H1 (cell line): ENCODE results near the gene PRKD1. TPM values are rescaled to one million over a fixed set of nuclear protein-coding genes. Genes with fewer than 3 reads are reported as not detected.

Source experiments
- CTCF ChIA-PET: fragments of 300-600 bp; sonication (Branson Sonifier 250); formaldehyde crosslinking; loops from one replicate; lab custom pipeline; 2021; ENCODE audit not compliant: partially characterized antibody; lab: Charles Lee
- POLR2A ChIA-PET: fragments of 300-600 bp; sonication (Branson Sonifier 250); formaldehyde crosslinking; loops from one replicate; lab custom pipeline; 2021; ENCODE audit warnings: inconsistent platforms; ENCODE audit not compliant: partially characterized antibody; lab: Charles Lee
- DNase-seq, 2 experiments: peaks; one replicate each; pipeline versions ENCODE4 v3.0.0 to v3.0.0-alpha.2; 2010 to 2022; ENCODE audit warnings: low spot score in 2 of 2, low read depth in 1 of 2, mixed read lengths in 1 of 2
- FAIRE-seq: peaks from 2 replicates; lab custom pipeline; 2011; peaks lifted over from hg19 to GRCh38; lab: Jason Lieb, UNC
- H2AFZ ChIP-seq: 2 replicates; pipeline ENCODE4 v1.8.1; 2012; ENCODE audit warnings: low read length, inconsistent platforms
- H2AK5ac ChIP-seq: 2 replicates; pipeline ENCODE4 v1.6.1; 2013; ENCODE audit warnings: low read depth, low read length
- H2BK120ac ChIP-seq: replicated peaks from 2 replicates; pipeline ENCODE3; 2013; ENCODE audit warnings: low read depth, low read length, inconsistent platforms
- H2BK12ac ChIP-seq: 2 replicates; pipeline ENCODE4 v1.6.1; 2013; ENCODE audit warnings: low read depth, low read length
- H2BK15ac ChIP-seq: 2 replicates; pipeline ENCODE4 v1.6.1; 2013; ENCODE audit warnings: low read length
- H2BK20ac ChIP-seq: 2 replicates; pipeline ENCODE4 v1.6.1; 2013; ENCODE audit warnings: low read length
- H2BK5ac ChIP-seq: 2 replicates; pipeline ENCODE4 v1.6.1; 2013; ENCODE audit warnings: low read depth, low read length
- H3K14ac ChIP-seq: 2 replicates; pipeline ENCODE4 v1.6.1; 2013; ENCODE audit warnings: inconsistent platforms; ENCODE audit not compliant: insufficient read length
- H3K18ac ChIP-seq: 2 replicates; pipeline ENCODE4 v1.6.1; 2013; ENCODE audit warnings: low read length; ENCODE audit errors: extremely low read depth
- H3K23ac ChIP-seq: 2 replicates; pipeline ENCODE4 v1.6.1; 2013; ENCODE audit warnings: inconsistent platforms; ENCODE audit not compliant: insufficient read length
- H3K23me2 ChIP-seq: 2 replicates; pipeline ENCODE4 v1.6.1; 2013; ENCODE audit warnings: low read depth, low read length
- H3K27ac ChIP-seq: 2 replicates; pipeline ENCODE4 v1.6.1; 2011; ENCODE audit warnings: low read depth, low read length, inconsistent platforms
- H3K27me3 ChIP-seq, 4 experiments: replicated peaks in 1 of 4; 1 replicate in 1 of 4; 2 replicates in 3 of 4; pipeline versions ENCODE4 v1.6.1 to v1.8.1; 2011 to 2013; ENCODE audit warnings: low read length in 3 of 4, mild to moderate bottlenecking in 3 of 4, inconsistent platforms in 2 of 4, mixed read lengths in 2 of 4, moderate library complexity in 1 of 4; ENCODE audit not compliant: control insufficient read depth in 3 of 4, insufficient read depth in 3 of 4; ENCODE audit errors: extremely low read depth in 1 of 4
- H3K36me3 ChIP-seq, 4 experiments: 2 replicates each; pipeline versions ENCODE4 v1.6.1 to v1.8.1; 2011 to 2013; ENCODE audit warnings: mild to moderate bottlenecking in 4 of 4, low read length in 3 of 4, moderate library complexity in 2 of 4, control low read depth in 1 of 4, inconsistent platforms in 1 of 4; ENCODE audit not compliant: insufficient read depth in 4 of 4, control insufficient read depth in 2 of 4
- H3K4ac ChIP-seq: replicated peaks from 2 replicates; pipeline ENCODE3; 2013; ENCODE audit warnings: low read length, low read depth, mixed read lengths, inconsistent platforms; ENCODE audit not compliant: insufficient read length
- H3K4me1 ChIP-seq, 4 experiments: replicated peaks in 1 of 4; 1 replicate in 1 of 4; 2 replicates in 3 of 4; pipeline versions ENCODE4 v1.6.1 to v1.8.1; 2011 to 2013; ENCODE audit warnings: low read length in 3 of 4, inconsistent platforms in 2 of 4, mixed read lengths in 1 of 4; ENCODE audit not compliant: insufficient read depth in 4 of 4, control insufficient read depth in 3 of 4
- H3K4me2 ChIP-seq, 2 experiments: 2 replicates each; pipeline versions ENCODE4 v1.6.1 to v1.8.1; 2011 to 2013; ENCODE audit warnings: low read depth in 2 of 2, low read length in 2 of 2, control low read depth in 1 of 2, inconsistent platforms in 1 of 2, mild to moderate bottlenecking in 1 of 2; ENCODE audit not compliant: insufficient read depth in 1 of 2
- H3K4me3 ChIP-seq, 4 experiments: fragments of 200-600, 300-600 bp in 1 of 4; sonication (generic), shearing (Covaris generic), sonication (Bioruptor Twin) in 1 of 4; 2 replicates each; pipeline versions ENCODE4 v1.5.1 to v1.8.1; 2011 to 2016; ENCODE audit warnings: low read length in 4 of 4, low read depth in 3 of 4, control low read depth in 2 of 4, inconsistent platforms in 2 of 4, mild to moderate bottlenecking in 2 of 4, mixed read lengths in 1 of 4, moderate library complexity in 1 of 4; ENCODE audit not compliant: insufficient read depth in 2 of 4; ENCODE audit errors: extremely low read depth in 1 of 4
- H3K56ac ChIP-seq: replicated peaks from 2 replicates; pipeline ENCODE3; 2013; ENCODE audit warnings: low read depth, mild to moderate bottlenecking, mixed read lengths, low read length, inconsistent platforms; ENCODE audit not compliant: insufficient read length
- H3K79me1 ChIP-seq: 2 replicates; pipeline ENCODE4 v1.6.1; 2013; ENCODE audit warnings: low read depth, low read length, control low read depth
- H3K79me2 ChIP-seq, 2 experiments: 2 replicates each; pipeline versions ENCODE4 v1.6.1 to v1.8.1; 2012 to 2013; ENCODE audit warnings: low read length in 2 of 2, mild to moderate bottlenecking in 2 of 2, inconsistent platforms in 1 of 2; ENCODE audit not compliant: insufficient read depth in 2 of 2, control insufficient read depth in 1 of 2
- H3K9ac ChIP-seq, 4 experiments: replicated peaks in 1 of 4; 1 replicate in 1 of 4; 2 replicates in 3 of 4; pipeline versions ENCODE4 v1.6.1 to v1.8.1; 2011 to 2013; ENCODE audit warnings: low read depth in 3 of 4, low read length in 3 of 4, control low read depth in 2 of 4, mild to moderate bottlenecking in 2 of 4, moderate library complexity in 2 of 4, inconsistent platforms in 1 of 4; ENCODE audit errors: extremely low read depth in 1 of 4
- H3K9me3 ChIP-seq, 2 experiments: 2 replicates each; pipeline versions ENCODE4 v1.6.1 to v1.8.1; 2012 to 2013; ENCODE audit warnings: mild to moderate bottlenecking in 2 of 2, moderate library complexity in 2 of 2, control low read depth in 1 of 2, inconsistent platforms in 1 of 2, low read depth in 1 of 2, low read length in 1 of 2, mixed read lengths in 1 of 2; ENCODE audit not compliant: insufficient read depth in 2 of 2
- H4K20me1 ChIP-seq, 2 experiments: replicated peaks in 1 of 2; 2 replicates each; pipeline versions ENCODE3 to v1.8.1; 2011 to 2013; ENCODE audit warnings: inconsistent platforms in 2 of 2, low read length in 2 of 2, mild to moderate bottlenecking in 1 of 2; ENCODE audit not compliant: insufficient read depth in 2 of 2, control insufficient read depth in 1 of 2
- H4K5ac ChIP-seq: 2 replicates; pipeline ENCODE4 v1.6.1; 2013; ENCODE audit warnings: low read length, low read depth, mixed read lengths, inconsistent platforms; ENCODE audit not compliant: insufficient read length
- H4K8ac ChIP-seq: 2 replicates; pipeline ENCODE4 v1.8.0; 2013; ENCODE audit warnings: mild to moderate bottlenecking, moderate library complexity, low read length, inconsistent platforms; ENCODE audit not compliant: insufficient read depth; ENCODE audit errors: extremely low read depth
- H4K91ac ChIP-seq: replicated peaks from 2 replicates; pipeline ENCODE3; 2013; ENCODE audit warnings: low read length, mixed read lengths, inconsistent platforms; ENCODE audit not compliant: insufficient read length
- HDAC6 ChIP-seq: IDR thresholded peaks from one replicate; pipeline ENCODE4 v1.7.1; 2012; ENCODE audit warnings: low read depth, mild to moderate bottlenecking, inconsistent platforms, low read length, moderate library complexity
- KDM5A ChIP-seq: fragments of 200-600 bp; IDR thresholded peaks from 2 replicates; pipeline ENCODE4 v1.7.1; 2012; ENCODE audit warnings: mild to moderate bottlenecking, low read length, inconsistent platforms, mixed read lengths
- RXRA ChIP-seq: IDR thresholded peaks from 2 replicates; pipeline ENCODE4 v1.6.1; 2011; ENCODE audit warnings: low read depth, mild to moderate bottlenecking, low read length, moderate library complexity; ENCODE audit not compliant: insufficient read depth
- TBP ChIP-seq: IDR thresholded peaks from 2 replicates; pipeline ENCODE4 v1.6.1; 2011; ENCODE audit warnings: low read depth, low read length, improper control_type of control experiment
- USF2 ChIP-seq: IDR thresholded peaks from 2 replicates; pipeline ENCODE4 v1.6.1; 2011; ENCODE audit warnings: low read length, improper control_type of control experiment
- WGBS, 2 experiments: shearing (Covaris generic) in 1 of 2; methylation state at CpG; one replicate each; pipeline versions ENCODE4 v1.1.6 to v1.1.7; 2013 to 2015; ENCODE audit warnings: low lambda C conversion rate in 2 of 2, mixed read lengths in 2 of 2, inconsistent platforms in 1 of 2, low coverage in 1 of 2, missing lambda C conversion rate in 1 of 2; ENCODE audit not compliant: insufficient replicate concordance in 2 of 2, insufficient coverage in 1 of 2, insufficient read length in 1 of 2; ENCODE audit errors: extremely low coverage in 1 of 2, missing lambda C conversion rate in 1 of 2; 5-methylcytosine and 5-hydroxymethylcytosine counted together
- polyA plus RNA-seq, 7 experiments: library from polyadenylated mRNA; depleted of rRNA in 3 of 7; stranded (reverse) in 5 of 7; unstranded in 2 of 7; fragments of >200 nt in 5 of 7; fragments of 200-250 nt in 2 of 7; gene quantifications; 1 replicate in 5 of 7; 2 replicates in 1 of 7; 4 replicates in 1 of 7; pipeline versions ENCODE4 v1.2.1 to v1.2.3, GENCODE V29; 2011 to 2013; ENCODE audit warnings: missing spikeins in 2 of 7, mixed read lengths in 2 of 7
- total RNA-seq: library from RNA; stranded (reverse); fragmentation: NEBNext Ultra II Directional; extraction: Animal tissue kit (Norgen Biotek cat#: 25700); gene quantifications from 2 replicates; pipeline ENCODE4 v1.2.1, GENCODE V29; 2021

PRKD1 gene
- total and polyA plus RNA-seq, 2 of the 8 experiments (the other 6 are each of a cell fraction or from before 2014, with no cell fraction given): 3.6 to 6.8 TPM

GRCh38 chr14:29741909-29742401, 185.7 kb downstream of the PRKD1 start:
- Histone ChIP-seq H2BK5ac (no peak overlapping the region), H3K18ac (no peak overlapping the region), H3K23me2 (no peaks in the 10 kb centered on the region), H2AFZ (no peak overlapping the region), H4K8ac (no peak overlapping the region), H3K4ac (no peak overlapping the region), H3K14ac (no peak overlapping the region), H3K4me2 (no peak overlapping the region), H3K36me3 (no peaks in the 10 kb centered on the region), H2BK20ac (no peak overlapping the region), H3K79me1 (no peaks in the 10 kb centered on the region), H3K56ac (no peak overlapping the region), H3K79me2 (no peaks in the 10 kb centered on the region), H3K27me3 (no peaks in the 10 kb centered on the region), H3K23ac (no peak overlapping the region), H3K4me1 (peaks cover 0 to 8% (median under 1%) of the 10 kb centered on the region in 4 experiments; a peak in 1 of 7 replicates), H2BK15ac (no peak overlapping the region), H3K9ac (no peak overlapping the region), H2BK12ac (no peak overlapping the region), H2BK120ac (no peak overlapping the region), H3K9me3 (no peaks in the 10 kb centered on the region), H2AK5ac (no peak overlapping the region), H4K20me1 (no peaks in the 10 kb centered on the region), H4K91ac (no peak overlapping the region), H4K5ac (no peak overlapping the region), H3K27ac (no peak overlapping the region), H3K4me3 (no peak overlapping the region)
- FAIRE-seq (no peak), DNase-seq (no peak)
- no peak for TF ChIP-seq RXRA
- TF ChIP-seq KDM5A: no peak
- TF ChIP-seq HDAC6: no peak
- TF ChIP-seq USF2: no peak
- TF ChIP-seq TBP: no peak
- ChIA-PET CTCF (no interaction called here), POLR2A (no interaction called here)
- WGBS, 2 experiments: 93% methylated on average over 5 of the region's 5 CpGs; no CpG with 5 or more reads in 1 of the 2 experiments
